Upper lobe of left lung (tissue), 6 donors: ENCODE measurements around the gene CDHR1. TPM values are rescaled to one million over a fixed set of nuclear protein-coding genes. Genes with fewer than 3 reads are reported as not detected.

Source experiments
- ATAC-seq, 2 donors: fragments of 200-7000 bp; cut with Tn5 transposase; one replicate each; pipeline ENCODE4 v1.9.1; 2022; ENCODE audit warnings: mild to moderate bottlenecking in 2 of 2, moderate library complexity in 2 of 2; ENCODE audit not compliant: low FRiP score in 2 of 2
- DNase-seq, 2 donors: peaks; one replicate each; pipeline ENCODE4 v3.0.0-alpha.2; 2019 to 2020
- H3K27ac ChIP-seq, 4 donors: fragments of 200-600 bp; sonication (generic); one replicate each; pipeline ENCODE4 v1.5.1; 2016 to 2019
- H3K27me3 ChIP-seq, 4 donors: fragments of 200-600 bp; sonication (generic); one replicate each; pipeline ENCODE4 v1.5.1; 2017 to 2019
- H3K36me3 ChIP-seq, 4 donors: fragments of 200-600 bp; sonication (generic); one replicate each; pipeline ENCODE4 v1.5.1; 2016 to 2019
- H3K4me1 ChIP-seq, 4 donors: fragments of 200-600 bp; sonication (generic); one replicate each; pipeline ENCODE4 v1.5.1; 2018 to 2019
- H3K4me3 ChIP-seq, 4 donors: fragments of 200-600 bp; sonication (generic); one replicate each; pipeline ENCODE4 v1.5.1; 2017 to 2019; ENCODE audit warnings: mild to moderate bottlenecking in 2 of 4, moderate library complexity in 1 of 4
- H3K9me3 ChIP-seq, 4 donors: fragments of 200-600 bp; sonication (generic); one replicate each; pipeline ENCODE4 v1.5.1; 2018 to 2019
- EP300 ChIP-seq, 4 donors: sonication (generic); formaldehyde crosslinking; IDR thresholded peaks; one replicate each; pipeline ENCODE4 v1.5.1; 2017; ENCODE audit warnings: antibody characterized with exemption in 4 of 4, control low read depth in 2 of 4
- POLR2A ChIP-seq, 4 donors: fragments of 450-650 bp; IDR thresholded peaks; one replicate each; pipeline ENCODE4 v1.5.1; 2016 to 2017; ENCODE audit warnings: antibody characterized with exemption in 4 of 4, mild to moderate bottlenecking in 2 of 4
- POLR2AphosphoS5 ChIP-seq, 2 donors: sonication (generic); formaldehyde crosslinking; IDR thresholded peaks; one replicate each; pipeline ENCODE4 v1.5.1; 2017; ENCODE audit warnings: antibody characterized with exemption in 2 of 2
- WGBS, 2 donors: methylation state at CpG; one replicate each; pipeline ENCODE4 v1.1.5; 2017 to 2018; 5-methylcytosine and 5-hydroxymethylcytosine counted together
- total RNA-seq, 6 donors: library from RNA; depleted of rRNA in 4 of 6; stranded (reverse); fragments of >200 nt in 4 of 6; gene quantifications; one replicate each; pipeline versions ENCODE4 v1.1.0 to v1.2.1, GENCODE V29; 2016 to 2021
- TF ChIP-seq, protein P1 (sequence below), 6 experiments: fragments of 450-650 bp in 4 of 6; fragments of 200-600 bp in 2 of 6; sonication (generic) in 2 of 6; IDR thresholded peaks; one replicate each; pipeline ENCODE4 v1.5.1; 2016 to 2019; ENCODE audit warnings: antibody characterized with exemption in 6 of 6
- donor health status: DM: no; HTN: no; CAD: no; lungs with moderate emphysema.
- donor health status: DM: no; HTN: yes; CAD: no; lungs with severe emphysema.

Gene CDHR1
- total RNA-seq, 6 donors from 2014 or later, result 0.30 to 0.46 (median 0.33) TPM; not detected in 2

DNA sequence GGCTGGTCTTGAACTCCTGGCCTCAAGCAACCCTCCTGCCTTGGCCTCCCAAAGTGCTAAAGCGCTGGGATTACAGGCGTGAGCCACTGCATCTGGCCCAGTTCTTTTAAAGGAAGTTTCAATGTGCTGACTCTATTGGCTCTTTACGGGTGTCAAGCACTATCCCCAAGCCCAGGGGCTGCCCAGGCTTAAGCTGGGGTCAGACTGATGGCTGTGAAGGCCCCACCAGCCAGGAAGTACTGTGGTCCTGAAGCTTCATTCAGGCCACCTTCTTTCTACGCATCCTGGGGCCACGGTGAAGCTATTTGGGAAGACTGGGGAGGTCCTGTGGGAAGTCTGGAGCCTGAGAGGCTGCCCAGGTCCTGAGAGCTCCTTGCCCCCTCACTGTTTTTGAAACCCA is 12.7 kb upstream of the CDHR1 start:
- no peak for DNase-seq
- Histone ChIP-seq H3K36me3 (no peaks in the 10 kb centered on the region), H3K27ac (no peak overlapping the region), H3K9me3 (no peaks in the 10 kb centered on the region), H3K4me1 (no peaks in the 10 kb centered on the region), H3K4me3 (no peak overlapping the region), H3K27me3 (no peaks in the 10 kb centered on the region)
- WGBS, 2 donors, result 90 to 92% methylated on average over 3 of the region's 5 CpGs
- TF ChIP-seq EP300 (IDR thresholded peaks at IDR 0.05), result no peak
- no peak for TF ChIP-seq POLR2AphosphoS5 (IDR thresholded peaks at IDR 0.05)
- TF ChIP-seq, protein P1, sequence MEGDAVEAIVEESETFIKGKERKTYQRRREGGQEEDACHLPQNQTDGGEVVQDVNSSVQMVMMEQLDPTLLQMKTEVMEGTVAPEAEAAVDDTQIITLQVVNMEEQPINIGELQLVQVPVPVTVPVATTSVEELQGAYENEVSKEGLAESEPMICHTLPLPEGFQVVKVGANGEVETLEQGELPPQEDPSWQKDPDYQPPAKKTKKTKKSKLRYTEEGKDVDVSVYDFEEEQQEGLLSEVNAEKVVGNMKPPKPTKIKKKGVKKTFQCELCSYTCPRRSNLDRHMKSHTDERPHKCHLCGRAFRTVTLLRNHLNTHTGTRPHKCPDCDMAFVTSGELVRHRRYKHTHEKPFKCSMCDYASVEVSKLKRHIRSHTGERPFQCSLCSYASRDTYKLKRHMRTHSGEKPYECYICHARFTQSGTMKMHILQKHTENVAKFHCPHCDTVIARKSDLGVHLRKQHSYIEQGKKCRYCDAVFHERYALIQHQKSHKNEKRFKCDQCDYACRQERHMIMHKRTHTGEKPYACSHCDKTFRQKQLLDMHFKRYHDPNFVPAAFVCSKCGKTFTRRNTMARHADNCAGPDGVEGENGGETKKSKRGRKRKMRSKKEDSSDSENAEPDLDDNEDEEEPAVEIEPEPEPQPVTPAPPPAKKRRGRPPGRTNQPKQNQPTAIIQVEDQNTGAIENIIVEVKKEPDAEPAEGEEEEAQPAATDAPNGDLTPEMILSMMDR (IDR thresholded peaks at IDR 0.05), result no peak
- TF ChIP-seq POLR2A (IDR thresholded peaks at IDR 0.05), result no peak
- ATAC-seq, result no peak

DNA sequence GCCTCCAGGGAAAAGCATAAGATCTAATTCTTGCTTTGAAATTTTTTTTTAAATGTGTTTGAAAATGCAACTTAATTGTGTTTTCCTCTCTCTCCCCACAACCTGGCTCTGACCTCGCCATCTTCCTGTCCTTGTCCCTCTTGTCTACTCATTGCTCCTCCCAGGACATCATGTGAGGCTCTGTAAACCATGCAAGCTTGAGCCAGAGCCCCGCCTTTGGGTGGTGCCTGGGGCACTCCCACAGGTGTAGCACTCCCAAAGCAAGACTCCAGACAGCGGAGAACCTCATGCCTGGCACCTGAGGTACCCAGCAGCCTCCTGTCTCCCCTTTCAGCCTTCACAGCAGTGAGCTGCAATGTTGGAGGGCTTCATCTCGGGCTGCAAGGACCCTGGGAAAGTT is 9.8 kb upstream of the CDHR1 start:
- no peak for ATAC-seq
- TF ChIP-seq POLR2AphosphoS5 (IDR thresholded peaks at IDR 0.05) (no peak), POLR2A (IDR thresholded peaks at IDR 0.05) (no peak)
- TF ChIP-seq, protein P1 (IDR thresholded peaks at IDR 0.05), result no peak
- WGBS, 2 donors, result 67 to 68% methylated on average over 4 of the region's 4 CpGs
- Histone ChIP-seq H3K27ac (no peak overlapping the region), H3K36me3 (no peaks in the 10 kb centered on the region), H3K4me1 (no peaks in the 10 kb centered on the region), H3K9me3 (no peaks in the 10 kb centered on the region), H3K4me3 (no peak overlapping the region), H3K27me3 (no peaks in the 10 kb centered on the region)
- DNase-seq, result no peak

DNA sequence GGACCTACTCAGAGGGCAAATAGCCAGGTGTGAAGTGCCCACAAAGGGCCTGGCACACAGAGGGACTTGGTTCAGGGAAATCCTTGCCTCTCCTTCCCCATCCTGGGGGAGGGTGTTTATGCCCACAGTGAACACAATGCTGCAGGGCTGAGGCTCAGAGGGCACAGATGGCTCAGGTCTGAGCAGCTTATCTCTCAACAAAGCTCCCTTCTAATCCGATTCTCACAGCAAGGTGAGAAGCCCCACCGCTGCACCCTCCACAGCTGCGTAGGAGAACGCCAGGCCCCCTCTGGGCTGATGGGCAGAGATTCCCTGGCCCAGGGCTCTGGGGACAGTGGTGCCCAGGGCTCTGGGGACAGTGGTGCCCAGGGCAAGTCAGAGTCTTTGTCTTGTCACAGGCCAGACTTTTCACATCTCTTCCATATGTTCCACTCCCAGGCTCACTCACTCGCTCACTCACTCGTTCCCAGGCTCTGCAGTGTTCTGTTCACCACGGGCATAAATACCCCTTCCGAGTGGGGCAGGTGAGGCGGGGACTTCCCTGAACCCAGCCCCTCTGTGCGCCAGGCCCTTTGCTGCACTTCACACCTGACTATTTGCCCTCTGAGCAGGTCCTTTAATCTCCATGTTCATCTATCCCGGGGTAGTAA is 8.7 kb upstream of the CDHR1 start:
- TF ChIP-seq POLR2AphosphoS5 (IDR thresholded peaks at IDR 0.05) (no peak), POLR2A (IDR thresholded peaks at IDR 0.05) (no peak), EP300 (IDR thresholded peaks at IDR 0.05) (no peak)
- TF ChIP-seq, protein P1 (IDR thresholded peaks at IDR 0.05), result no peak
- no peaks in the 10 kb centered on the region for H3K36me3 ChIP-seq
- ATAC-seq (no peak), DNase-seq (no peak)
- no peaks in the 10 kb centered on the region for H3K27me3 ChIP-seq
- no peak overlapping the region for H3K4me3 ChIP-seq
- 64 to 77% methylated on average over 6 to 11 of the region's 11 CpGs for WGBS, 2 donors
- no peaks in the 10 kb centered on the region for H3K4me1 ChIP-seq
- no peaks in the 10 kb centered on the region for H3K9me3 ChIP-seq
- H3K27ac ChIP-seq, result no peak overlapping the region

DNA sequence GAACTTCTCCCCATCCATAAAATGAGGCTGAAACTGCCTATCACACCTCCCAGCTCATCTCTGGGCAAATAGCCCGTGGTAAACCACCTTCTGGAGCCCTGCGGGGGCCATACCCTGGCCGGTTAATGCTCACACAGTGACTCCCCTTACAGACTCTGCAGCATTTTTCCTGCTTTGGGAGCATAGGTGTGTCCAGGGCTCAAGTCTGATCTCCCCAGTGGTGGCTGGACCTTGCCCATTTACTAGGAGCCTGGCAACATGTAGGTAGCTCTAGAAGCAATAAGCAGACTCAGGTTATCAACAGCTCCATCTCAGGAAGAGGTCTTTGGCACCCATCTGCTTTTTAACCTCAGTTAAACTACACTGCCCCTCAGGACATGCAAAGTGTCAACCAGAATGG is 5.5 kb upstream of the CDHR1 start:
- Histone ChIP-seq H3K9me3 (no peaks in the 10 kb centered on the region), H3K27me3 (peaks cover 0 to under 1% (median 0%) of the 10 kb centered on the region in 4 donors), H3K36me3 (no peaks in the 10 kb centered on the region), H3K4me1 (no peaks in the 10 kb centered on the region), H3K27ac (no peak overlapping the region), H3K4me3 (no peak overlapping the region)
- 72 to 100% methylated on average over 1 to 3 of the region's 3 CpGs for WGBS, 2 donors
- no peak for ATAC-seq
- TF ChIP-seq POLR2A (IDR thresholded peaks at IDR 0.05) (no peak), POLR2AphosphoS5 (IDR thresholded peaks at IDR 0.05) (no peak)
- DNase-seq, result no peak

DNA sequence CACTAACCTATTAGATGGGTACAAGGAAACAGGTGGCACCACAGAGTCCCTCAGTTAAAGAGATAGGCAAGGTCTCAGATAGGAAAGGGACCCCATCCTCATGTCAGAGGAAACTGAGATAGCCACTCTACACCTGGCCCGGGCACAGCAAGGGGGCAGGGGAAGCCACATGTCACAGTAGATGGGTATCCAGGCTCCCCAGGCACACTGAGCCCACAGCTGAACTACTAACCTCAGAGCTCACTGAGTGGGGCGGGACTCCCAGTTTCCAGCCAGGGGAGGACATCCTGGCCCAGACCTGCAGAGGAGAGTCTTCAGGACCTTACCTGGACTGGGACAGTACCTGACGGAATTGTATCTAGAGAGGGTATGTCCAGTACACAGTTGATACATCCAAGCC is 3.7 kb upstream of the CDHR1 start:
- DNase-seq (no peak), ATAC-seq (no peak)
- H3K27ac ChIP-seq, result no peak overlapping the region
- no peaks in the 10 kb centered on the region for H3K36me3 ChIP-seq
- no peaks in the 10 kb centered on the region for H3K9me3 ChIP-seq
- 83 to 85% methylated on average over 2 to 3 of the region's 3 CpGs for WGBS, 2 donors
- peaks cover 5 to 15% (median 12%) of the 10 kb centered on the region in 4 donors for H3K4me1 ChIP-seq
- no peak for TF ChIP-seq POLR2A (IDR thresholded peaks at IDR 0.05)
- TF ChIP-seq, protein P1 (IDR thresholded peaks at IDR 0.05), result no peak
- no peak for TF ChIP-seq EP300 (IDR thresholded peaks at IDR 0.05)
- TF ChIP-seq POLR2AphosphoS5 (IDR thresholded peaks at IDR 0.05), result no peak
- peaks cover 0 to 17% (median 9%) of the 10 kb centered on the region in 4 donors for H3K27me3 ChIP-seq
- no peak overlapping the region for H3K4me3 ChIP-seq
